Esophagus squamous epithelium (tissue), 4 donors: ENCODE measurements around the gene IQCH.

Source experiments
- POLR2A ChIP-seq, 4 donors: fragments of 450-650 bp; IDR thresholded peaks; one replicate each; pipeline ENCODE4 v1.6.1; 2017; ENCODE audit warnings: antibody characterized with exemption in 4 of 4, mild to moderate bottlenecking in 4 of 4, moderate library complexity in 3 of 4
- TF ChIP-seq, protein P1 (sequence below), 6 experiments: fragments of 450-650 bp in 4 of 6; fragments of 200-600 bp in 2 of 6; sonication (generic) in 2 of 6; IDR thresholded peaks; one replicate each; pipeline ENCODE4 v1.5.1; 2016 to 2019; ENCODE audit warnings: antibody characterized with exemption in 6 of 6, mild to moderate bottlenecking in 4 of 6, moderate library complexity in 4 of 6

DNA sequence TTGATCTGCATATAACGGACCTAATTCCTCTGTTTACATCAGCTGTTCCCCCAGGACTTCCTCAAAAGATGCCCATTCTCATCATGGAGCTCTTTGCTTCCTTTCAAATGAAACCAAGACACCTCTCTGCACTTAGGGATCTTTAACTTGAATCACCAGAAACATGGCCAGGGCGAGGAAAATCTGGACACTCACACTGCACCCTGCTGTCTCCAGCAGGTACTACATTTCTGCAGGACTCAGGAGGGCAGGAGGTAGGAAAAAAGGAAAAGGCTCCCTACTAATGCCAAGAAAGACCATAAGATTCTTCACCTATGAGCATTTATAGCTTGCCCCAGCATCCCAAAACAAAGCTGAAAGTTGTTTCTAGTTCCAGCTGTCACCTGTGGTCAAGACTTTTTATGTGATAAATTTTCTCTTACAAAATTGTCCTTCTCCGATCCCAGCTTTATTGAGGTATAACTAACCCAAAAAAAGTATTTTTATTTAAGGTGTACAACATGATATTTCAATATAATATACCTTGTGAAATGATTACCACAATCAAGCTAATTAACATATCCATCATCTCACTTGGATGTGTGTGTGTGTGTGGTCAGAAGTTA is 179.0 kb downstream of the IQCH start:
- TF ChIP-seq, protein P1, sequence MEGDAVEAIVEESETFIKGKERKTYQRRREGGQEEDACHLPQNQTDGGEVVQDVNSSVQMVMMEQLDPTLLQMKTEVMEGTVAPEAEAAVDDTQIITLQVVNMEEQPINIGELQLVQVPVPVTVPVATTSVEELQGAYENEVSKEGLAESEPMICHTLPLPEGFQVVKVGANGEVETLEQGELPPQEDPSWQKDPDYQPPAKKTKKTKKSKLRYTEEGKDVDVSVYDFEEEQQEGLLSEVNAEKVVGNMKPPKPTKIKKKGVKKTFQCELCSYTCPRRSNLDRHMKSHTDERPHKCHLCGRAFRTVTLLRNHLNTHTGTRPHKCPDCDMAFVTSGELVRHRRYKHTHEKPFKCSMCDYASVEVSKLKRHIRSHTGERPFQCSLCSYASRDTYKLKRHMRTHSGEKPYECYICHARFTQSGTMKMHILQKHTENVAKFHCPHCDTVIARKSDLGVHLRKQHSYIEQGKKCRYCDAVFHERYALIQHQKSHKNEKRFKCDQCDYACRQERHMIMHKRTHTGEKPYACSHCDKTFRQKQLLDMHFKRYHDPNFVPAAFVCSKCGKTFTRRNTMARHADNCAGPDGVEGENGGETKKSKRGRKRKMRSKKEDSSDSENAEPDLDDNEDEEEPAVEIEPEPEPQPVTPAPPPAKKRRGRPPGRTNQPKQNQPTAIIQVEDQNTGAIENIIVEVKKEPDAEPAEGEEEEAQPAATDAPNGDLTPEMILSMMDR (IDR thresholded peaks at IDR 0.05) = peak; percentile 21 to 77 (median 68)
- no peak for TF ChIP-seq POLR2A (IDR thresholded peaks at IDR 0.05)
